Stomach (tissue), 4 donors: ENCODE results near the gene IQCE.

ENCODE experiments used
- CTCF ChIP-seq, 7 experiments: fragments of 450-650 bp in 4 of 7; fragments of 200-600 bp in 3 of 7; sonication (generic) in 3 of 7; IDR thresholded peaks; one replicate each; pipeline ENCODE4 v1.5.1; 2016 to 2019; ENCODE audit warnings: antibody characterized with exemption in 7 of 7, control low read depth in 2 of 7, mild to moderate bottlenecking in 1 of 7
- EP300 ChIP-seq: sonication (generic); formaldehyde crosslinking; IDR thresholded peaks from one replicate; pipeline ENCODE4 v1.6.1; 2017; ENCODE audit warnings: antibody characterized with exemption
- POLR2A ChIP-seq, 4 donors: fragments of 450-650 bp; IDR thresholded peaks; one replicate each; pipeline ENCODE4 v1.6.1; 2016; ENCODE audit warnings: antibody characterized with exemption in 4 of 4, control low read depth in 2 of 4, mild to moderate bottlenecking in 1 of 4, moderate library complexity in 1 of 4

GRCh38 chr7:2644562-2645273 lies 85.9 kb downstream of the IQCE start:
- no peak for TF ChIP-seq CTCF (IDR thresholded peaks at IDR 0.05)
- TF ChIP-seq POLR2A (IDR thresholded peaks at IDR 0.05) = no peak
- no peak for TF ChIP-seq EP300
